ENCODE measurements around the gene SORCS2. TPM values are rescaled to one million over a fixed set of nuclear protein-coding genes. Genes with fewer than 3 reads are reported as not detected.

Gene SORCS2
- total and polyA plus RNA-seq, 4 donors: 0.05 to 8.4 (median 1.8) TPM

DNA sequence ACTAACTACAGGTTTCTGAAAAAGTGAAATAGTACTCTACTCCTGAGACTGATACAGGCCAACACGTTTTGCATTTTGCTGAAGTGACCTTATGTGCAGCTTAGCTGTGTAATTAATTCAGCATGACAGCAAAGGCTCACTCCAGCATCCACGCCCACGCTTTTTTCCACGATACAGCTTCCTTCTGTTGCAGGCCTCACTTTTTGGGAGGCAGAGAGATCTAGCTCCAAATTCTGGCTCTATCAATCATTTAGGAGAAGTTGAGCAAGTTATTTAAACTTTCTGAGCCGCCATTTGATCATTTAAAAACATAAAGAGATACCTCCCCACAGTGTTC, 587.1 kb downstream of the SORCS2 start:
- H3K36me3 ChIP-seq (ENCODE audit: control insufficient read depth in 1 of 2, insufficient read depth in 2 of 2, low read length in 1 of 2): no peaks in the 10 kb centered on the region
- H3K4me3 ChIP-seq (ENCODE audit: low read length in 2 of 2): no peak overlapping the region
- DNase-seq: peak; percentile 42 to 54
- no peaks in the 10 kb centered on the region for H3K27me3 ChIP-seq (ENCODE audit: control insufficient read depth in 1 of 2, insufficient read depth in 2 of 2, low read length in 1 of 2)
- peak overlapping the region in 1 of 2 donors; percentile 38 for H3K27ac ChIP-seq (ENCODE audit: low read depth in 1 of 2, low read length in 2 of 2)
- no peak for ATAC-seq (ENCODE audit: low FRiP score)
- H3K9me3 ChIP-seq (ENCODE audit: control insufficient read depth, low read length): no peaks in the 10 kb centered on the region
- WGBS, 2 donors: 40 to 41% methylated on average over 5 of the region's 5 CpGs
- intact Hi-C loops (cut with DNase I): no loop called here
- H3K4me1 ChIP-seq (ENCODE audit: control insufficient read depth in 1 of 2, insufficient read depth in 2 of 2, low read length in 2 of 2): peaks cover 0 to 3% of the 10 kb centered on the region in 2 donors

DNA sequence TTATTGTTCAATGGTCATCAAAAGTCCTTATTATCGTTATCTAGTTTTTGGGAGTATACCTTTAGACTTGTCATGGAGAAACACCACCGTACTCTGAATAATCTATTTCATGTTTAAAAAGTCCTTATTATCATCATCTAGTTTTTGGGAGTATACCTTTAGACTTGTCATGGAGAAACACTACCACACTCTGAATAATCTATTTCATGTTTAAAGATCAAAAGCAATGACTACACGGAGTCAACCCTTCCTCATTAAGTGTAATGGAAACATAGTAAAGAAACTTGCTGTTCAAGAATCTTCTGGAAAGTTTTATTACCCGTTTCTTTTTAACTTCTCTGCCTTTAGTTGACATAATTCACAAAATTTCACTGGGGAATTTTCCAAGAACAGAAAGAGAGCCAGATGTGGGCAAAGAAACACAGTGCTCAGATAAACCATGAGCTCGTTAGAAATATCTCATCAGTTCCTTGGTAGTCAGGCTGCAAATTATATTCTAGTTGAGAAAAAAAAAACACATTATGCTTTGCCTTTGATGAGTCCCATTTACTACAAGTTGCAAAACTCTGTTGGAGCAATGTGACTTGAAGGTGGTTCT, 588.5 kb downstream of the SORCS2 start:
- no peaks in the 10 kb centered on the region for H3K9me3 ChIP-seq (ENCODE audit: control insufficient read depth, low read length)
- no peak overlapping the region for H3K4me3 ChIP-seq (ENCODE audit: low read length in 2 of 2)
- H3K36me3 ChIP-seq (ENCODE audit: control insufficient read depth in 1 of 2, insufficient read depth in 2 of 2, low read length in 1 of 2): no peaks in the 10 kb centered on the region
- DNase-seq: no peak
- no peak for ATAC-seq (ENCODE audit: low FRiP score)
- H3K27me3 ChIP-seq (ENCODE audit: control insufficient read depth in 1 of 2, insufficient read depth in 2 of 2, low read length in 1 of 2): no peaks in the 10 kb centered on the region
- H3K27ac ChIP-seq (ENCODE audit: low read depth in 1 of 2, low read length in 2 of 2): peak overlapping the region; percentile 67 to 85
- intact Hi-C loops (cut with DNase I): no loop called here
- 33 to 35% methylated on average over 5 of the region's 5 CpGs for WGBS, 2 donors
- H3K4me1 ChIP-seq (ENCODE audit: control insufficient read depth in 1 of 2, insufficient read depth in 2 of 2, low read length in 2 of 2): peaks cover 0 to 3% of the 10 kb centered on the region in 2 donors

DNA sequence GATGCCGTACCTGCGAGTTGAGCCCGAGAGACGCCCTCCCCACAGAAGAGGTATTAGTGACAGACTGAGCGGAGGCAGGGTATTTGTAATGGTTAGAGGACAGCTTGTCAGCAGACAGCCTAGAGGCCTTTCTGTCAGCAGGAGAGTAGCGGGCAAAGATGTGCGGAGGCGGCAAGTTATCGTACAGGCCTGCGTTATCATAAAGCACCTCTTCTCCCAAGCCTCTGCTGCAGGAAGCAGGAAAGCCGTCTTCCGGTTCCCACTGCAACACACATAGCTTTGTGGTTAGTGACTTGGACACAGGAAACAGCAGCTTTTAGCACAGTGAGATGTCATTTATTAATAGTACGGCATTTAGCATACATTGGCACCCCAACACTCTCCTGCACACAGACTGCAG, 589.0 kb downstream of the SORCS2 start:
- Histone ChIP-seq H3K36me3 (ENCODE audit: control insufficient read depth in 1 of 2, insufficient read depth in 2 of 2, low read length in 1 of 2) (no peaks in the 10 kb centered on the region), H3K4me1 (ENCODE audit: control insufficient read depth in 1 of 2, insufficient read depth in 2 of 2, low read length in 2 of 2) (peaks cover 0 to 3% of the 10 kb centered on the region in 2 donors), H3K4me3 (ENCODE audit: low read length in 2 of 2) (no peak overlapping the region), H3K27ac (ENCODE audit: low read depth in 1 of 2, low read length in 2 of 2) (peak overlapping the region; percentile 67 to 85), H3K27me3 (ENCODE audit: control insufficient read depth in 1 of 2, insufficient read depth in 2 of 2, low read length in 1 of 2) (no peaks in the 10 kb centered on the region), H3K9me3 (ENCODE audit: control insufficient read depth, low read length) (no peaks in the 10 kb centered on the region)
- WGBS, 2 donors: 29 to 36% methylated on average over 13 of the region's 13 CpGs
- peak; percentile 44 to 73 for DNase-seq
- intact Hi-C loops (cut with DNase I): no loop called here
- no peak for ATAC-seq (ENCODE audit: low FRiP score)

DNA sequence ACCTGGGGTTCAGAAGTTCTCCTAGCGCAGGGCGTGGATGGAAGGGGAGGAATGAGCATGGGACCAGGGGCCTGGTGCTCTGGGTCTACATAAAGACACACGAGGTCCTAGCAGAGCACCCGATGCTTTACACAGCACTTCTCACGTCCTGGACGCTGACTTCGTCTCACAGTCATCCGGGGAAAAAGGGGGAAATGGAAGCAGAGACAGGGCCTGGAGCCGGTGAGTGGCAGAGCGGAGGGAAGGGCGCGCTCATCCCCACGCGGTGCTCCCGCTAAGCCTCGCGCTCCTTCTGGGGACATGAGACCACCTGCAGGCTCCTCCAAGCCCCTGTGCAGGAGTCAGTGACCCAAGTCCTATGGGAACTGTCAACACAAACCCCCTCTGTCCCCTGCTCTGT, 589.7 kb downstream of the SORCS2 start:
- H3K27me3 ChIP-seq (ENCODE audit: control insufficient read depth in 1 of 2, insufficient read depth in 2 of 2, low read length in 1 of 2): no peaks in the 10 kb centered on the region
- ATAC-seq (ENCODE audit: low FRiP score): no peak
- no peak overlapping the region for H3K4me3 ChIP-seq (ENCODE audit: low read length in 2 of 2)
- peaks cover 0 to 3% of the 10 kb centered on the region in 2 donors for H3K4me1 ChIP-seq (ENCODE audit: control insufficient read depth in 1 of 2, insufficient read depth in 2 of 2, low read length in 2 of 2)
- H3K27ac ChIP-seq (ENCODE audit: low read depth in 1 of 2, low read length in 2 of 2): peak overlapping the region; percentile 7 to 79
- intact Hi-C loops (cut with DNase I): no loop called here
- DNase-seq: peak; percentile 39 to 40
- no peaks in the 10 kb centered on the region for H3K36me3 ChIP-seq (ENCODE audit: control insufficient read depth in 1 of 2, insufficient read depth in 2 of 2, low read length in 1 of 2)
- 40 to 48% methylated on average over 17 of the region's 17 CpGs for WGBS, 2 donors
- no peaks in the 10 kb centered on the region for H3K9me3 ChIP-seq (ENCODE audit: control insufficient read depth, low read length)

DNA sequence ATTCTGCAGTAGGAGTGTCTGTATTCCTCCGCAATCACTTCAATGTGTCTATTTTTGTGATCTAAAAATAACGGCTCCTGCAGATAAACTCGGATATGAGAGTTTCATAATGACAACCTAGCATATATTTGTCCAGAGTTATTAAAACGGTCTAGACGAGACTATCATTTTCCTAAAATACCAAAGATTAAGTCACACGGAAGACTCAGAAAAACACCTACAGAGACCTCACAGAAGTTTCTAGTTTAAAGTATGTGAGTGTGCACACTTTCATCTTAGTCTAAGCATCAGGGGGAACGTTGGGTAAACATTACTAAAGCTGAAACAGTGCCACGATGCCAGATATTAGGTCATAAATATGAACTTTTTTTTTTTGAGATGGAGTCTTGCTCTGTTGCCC, 590.4 kb downstream of the SORCS2 start:
- no peaks in the 10 kb centered on the region for H3K36me3 ChIP-seq (ENCODE audit: control insufficient read depth in 1 of 2, insufficient read depth in 2 of 2, low read length in 1 of 2)
- no peak for ATAC-seq (ENCODE audit: low FRiP score)
- no peak overlapping the region for H3K27ac ChIP-seq (ENCODE audit: low read depth in 1 of 2, low read length in 2 of 2)
- no peak for DNase-seq
- H3K27me3 ChIP-seq (ENCODE audit: control insufficient read depth in 1 of 2, insufficient read depth in 2 of 2, low read length in 1 of 2): no peaks in the 10 kb centered on the region
- no peaks in the 10 kb centered on the region for H3K9me3 ChIP-seq (ENCODE audit: control insufficient read depth, low read length)
- 3 to 6% methylated on average over 8 of the region's 8 CpGs for WGBS, 2 donors
- intact Hi-C loops (cut with DNase I): no loop called here
- H3K4me1 ChIP-seq (ENCODE audit: control insufficient read depth in 1 of 2, insufficient read depth in 2 of 2, low read length in 2 of 2): peaks cover 0 to 3% of the 10 kb centered on the region in 2 donors
- H3K4me3 ChIP-seq (ENCODE audit: low read length in 2 of 2): no peak overlapping the region

DNA sequence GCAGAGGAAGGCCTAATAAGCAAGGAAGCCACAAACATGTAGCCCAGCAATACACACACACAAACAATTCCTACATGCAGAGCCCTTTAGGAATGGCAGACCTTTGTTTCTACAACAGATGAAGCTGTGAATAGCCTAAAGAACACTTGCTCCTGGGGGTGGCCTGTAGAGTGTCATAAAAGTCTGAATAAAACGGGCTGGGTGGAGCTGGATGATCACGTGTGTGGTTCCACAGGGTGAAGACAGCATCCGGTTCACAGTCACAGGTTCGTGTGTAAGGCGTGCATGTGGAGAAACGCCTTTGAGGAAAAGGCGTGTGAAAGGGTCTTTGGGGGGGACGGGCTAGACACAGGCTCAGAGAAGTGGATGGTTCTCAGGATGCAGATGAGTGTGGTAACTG, 591.2 kb downstream of the SORCS2 start:
- H3K27me3 ChIP-seq (ENCODE audit: control insufficient read depth in 1 of 2, insufficient read depth in 2 of 2, low read length in 1 of 2): no peaks in the 10 kb centered on the region
- peak overlapping the region in 1 of 2 donors; percentile 7 for H3K27ac ChIP-seq (ENCODE audit: low read depth in 1 of 2, low read length in 2 of 2)
- H3K4me3 ChIP-seq (ENCODE audit: low read length in 2 of 2): no peak overlapping the region
- WGBS, 2 donors: 87% methylated on average over 8 of the region's 8 CpGs
- no peaks in the 10 kb centered on the region for H3K9me3 ChIP-seq (ENCODE audit: control insufficient read depth, low read length)
- ATAC-seq (ENCODE audit: low FRiP score): no peak
- intact Hi-C loops (cut with DNase I): no loop called here
- H3K4me1 ChIP-seq (ENCODE audit: control insufficient read depth in 1 of 2, insufficient read depth in 2 of 2, low read length in 2 of 2): peaks cover 0 to 3% of the 10 kb centered on the region in 2 donors
- peak; percentile 9 to 31 for DNase-seq
- no peaks in the 10 kb centered on the region for H3K36me3 ChIP-seq (ENCODE audit: control insufficient read depth in 1 of 2, insufficient read depth in 2 of 2, low read length in 1 of 2)

DNA sequence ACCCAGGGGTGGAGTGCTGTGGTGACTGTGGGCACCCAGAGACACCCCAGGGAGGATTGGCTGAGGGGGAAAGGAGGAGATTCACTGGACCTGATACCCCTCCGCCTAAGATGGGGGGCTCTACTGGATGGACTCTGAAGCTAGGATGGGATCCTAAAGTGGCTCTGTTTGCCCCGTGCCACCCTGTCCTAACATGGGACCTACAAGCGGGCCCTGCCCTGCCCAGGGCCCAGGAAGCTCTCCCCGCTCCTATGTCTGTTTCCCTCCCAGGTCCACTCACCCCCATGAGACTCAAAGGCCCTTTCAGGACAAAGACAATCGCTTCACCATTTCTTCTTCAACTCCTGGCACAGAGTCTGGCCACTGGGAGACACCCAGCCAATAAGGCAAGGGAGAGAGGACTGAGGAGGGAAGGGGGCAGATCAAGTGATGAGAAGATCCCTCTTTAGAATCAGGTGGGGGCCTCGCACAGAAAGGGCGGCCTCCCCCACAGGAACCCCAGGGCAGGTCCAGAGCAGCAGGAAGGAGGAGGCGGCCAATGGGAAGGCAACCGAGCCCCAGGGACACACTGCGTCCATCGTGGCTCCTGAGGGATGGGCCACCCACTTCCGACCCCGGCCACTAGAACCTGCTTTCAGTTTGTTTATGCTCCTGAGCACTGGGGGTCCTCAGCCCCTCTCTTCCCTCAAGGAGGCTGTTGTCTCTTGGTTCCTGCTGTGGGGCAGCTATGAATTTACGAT, 592.0 kb downstream of the SORCS2 start:
- ATAC-seq (ENCODE audit: low FRiP score): no peak
- no peaks in the 10 kb centered on the region for H3K36me3 ChIP-seq (ENCODE audit: control insufficient read depth in 1 of 2, insufficient read depth in 2 of 2, low read length in 1 of 2)
- peaks cover 0 to 3% of the 10 kb centered on the region in 2 donors for H3K4me1 ChIP-seq (ENCODE audit: control insufficient read depth in 1 of 2, insufficient read depth in 2 of 2, low read length in 2 of 2)
- no peak overlapping the region for H3K4me3 ChIP-seq (ENCODE audit: low read length in 2 of 2)
- WGBS, 2 donors: 92 to 94% methylated on average over 14 of the region's 14 CpGs
- peak; percentile 24 to 54 for DNase-seq
- H3K27ac ChIP-seq (ENCODE audit: low read depth in 1 of 2, low read length in 2 of 2): no peak overlapping the region
- H3K27me3 ChIP-seq (ENCODE audit: control insufficient read depth in 1 of 2, insufficient read depth in 2 of 2, low read length in 1 of 2): no peaks in the 10 kb centered on the region
- H3K9me3 ChIP-seq (ENCODE audit: control insufficient read depth, low read length): no peaks in the 10 kb centered on the region
- intact Hi-C loops (cut with DNase I): no loop called here

DNA sequence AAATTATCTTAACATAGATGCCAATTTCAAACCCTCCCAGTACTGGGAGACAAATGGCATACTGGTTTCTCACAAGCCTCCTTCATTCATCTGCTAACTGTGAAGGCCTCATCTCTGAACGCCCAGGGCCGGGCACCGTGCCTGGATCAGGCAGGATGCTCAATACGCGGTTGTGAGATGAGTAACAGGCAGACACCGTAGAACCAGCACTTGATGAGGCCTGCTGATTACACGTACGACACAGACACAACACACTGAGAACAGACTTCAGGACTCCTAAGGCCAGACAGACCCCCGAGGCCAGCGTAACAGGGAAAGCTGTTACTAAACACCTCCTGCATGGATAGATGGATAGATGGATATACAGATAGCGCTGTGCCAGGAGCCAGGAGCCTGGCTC, 592.7 kb downstream of the SORCS2 start:
- Histone ChIP-seq H3K36me3 (ENCODE audit: control insufficient read depth in 1 of 2, insufficient read depth in 2 of 2, low read length in 1 of 2) (no peaks in the 10 kb centered on the region), H3K4me1 (ENCODE audit: control insufficient read depth in 1 of 2, insufficient read depth in 2 of 2, low read length in 2 of 2) (peaks cover 0 to 3% of the 10 kb centered on the region in 2 donors), H3K4me3 (ENCODE audit: low read length in 2 of 2) (no peak overlapping the region), H3K27ac (ENCODE audit: low read depth in 1 of 2, low read length in 2 of 2) (no peak overlapping the region), H3K9me3 (ENCODE audit: control insufficient read depth, low read length) (no peaks in the 10 kb centered on the region), H3K27me3 (ENCODE audit: control insufficient read depth in 1 of 2, insufficient read depth in 2 of 2, low read length in 1 of 2) (no peaks in the 10 kb centered on the region)
- DNase-seq (peak; percentile 30 to 34), ATAC-seq (ENCODE audit: low FRiP score) (no peak)
- intact Hi-C loops (cut with DNase I): no loop called here
- 82 to 92% methylated on average over 11 of the region's 11 CpGs for WGBS, 2 donors

DNA sequence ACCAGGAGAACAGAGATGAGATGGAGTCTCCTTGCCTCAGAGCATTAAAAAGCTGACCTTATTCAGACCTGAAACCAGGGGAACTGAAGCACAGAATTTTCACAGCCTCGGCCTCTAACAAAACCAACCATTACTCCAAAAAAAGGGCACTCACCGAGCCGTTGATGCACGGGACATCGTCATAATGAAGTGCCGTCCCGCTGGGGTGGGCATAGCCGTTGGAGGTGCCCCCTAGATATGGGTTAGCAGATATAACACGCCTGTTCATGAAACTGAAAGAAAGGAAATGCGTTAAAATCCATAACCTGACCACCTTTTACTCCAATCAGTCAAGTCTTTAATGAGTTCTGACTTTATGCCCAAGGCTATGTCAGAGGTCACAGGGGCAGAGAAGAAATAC, 593.7 kb downstream of the SORCS2 start:
- Histone ChIP-seq H3K27me3 (ENCODE audit: control insufficient read depth in 1 of 2, insufficient read depth in 2 of 2, low read length in 1 of 2) (no peaks in the 10 kb centered on the region), H3K4me3 (ENCODE audit: low read length in 2 of 2) (no peak overlapping the region), H3K27ac (ENCODE audit: low read depth in 1 of 2, low read length in 2 of 2) (no peak overlapping the region), H3K4me1 (ENCODE audit: control insufficient read depth in 1 of 2, insufficient read depth in 2 of 2, low read length in 2 of 2) (peaks cover 0 to 3% of the 10 kb centered on the region in 2 donors), H3K36me3 (ENCODE audit: control insufficient read depth in 1 of 2, insufficient read depth in 2 of 2, low read length in 1 of 2) (no peaks in the 10 kb centered on the region), H3K9me3 (ENCODE audit: control insufficient read depth, low read length) (no peaks in the 10 kb centered on the region)
- no peak for ATAC-seq (ENCODE audit: low FRiP score)
- WGBS, 2 donors: 96 to 99% methylated on average over 10 of the region's 10 CpGs
- intact Hi-C loops (cut with DNase I): no loop called here
- DNase-seq: no peak

All from aorta (tissue), 5 donors.